GM21825 (cell line): ENCODE results near the gene ATP10B.

Experiments
- ATAC-seq: cut with Tn5 transposase; IDR thresholded peaks from one replicate; pipeline ENCODE4 v1.9.1; 2021; ENCODE audit warnings: mild to moderate bottlenecking, moderate library complexity; ENCODE audit not compliant: unreplicated experiment

Gene ATP10B

DNA sequence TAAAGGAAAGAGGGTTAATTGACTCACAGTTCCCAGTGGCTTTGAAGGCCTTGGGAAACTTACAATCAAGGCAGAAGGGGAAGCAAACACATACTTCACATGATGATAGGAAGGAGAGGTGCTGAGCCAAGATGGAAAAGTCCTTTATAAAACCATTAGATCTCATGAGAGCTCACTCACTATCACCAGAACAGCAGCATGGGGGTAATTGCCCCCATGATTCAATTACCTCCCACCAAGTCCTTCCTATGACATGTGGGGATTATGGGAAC lies 330.7 kb downstream of the ATP10B start:
- ATAC-seq, result no peak

DNA sequence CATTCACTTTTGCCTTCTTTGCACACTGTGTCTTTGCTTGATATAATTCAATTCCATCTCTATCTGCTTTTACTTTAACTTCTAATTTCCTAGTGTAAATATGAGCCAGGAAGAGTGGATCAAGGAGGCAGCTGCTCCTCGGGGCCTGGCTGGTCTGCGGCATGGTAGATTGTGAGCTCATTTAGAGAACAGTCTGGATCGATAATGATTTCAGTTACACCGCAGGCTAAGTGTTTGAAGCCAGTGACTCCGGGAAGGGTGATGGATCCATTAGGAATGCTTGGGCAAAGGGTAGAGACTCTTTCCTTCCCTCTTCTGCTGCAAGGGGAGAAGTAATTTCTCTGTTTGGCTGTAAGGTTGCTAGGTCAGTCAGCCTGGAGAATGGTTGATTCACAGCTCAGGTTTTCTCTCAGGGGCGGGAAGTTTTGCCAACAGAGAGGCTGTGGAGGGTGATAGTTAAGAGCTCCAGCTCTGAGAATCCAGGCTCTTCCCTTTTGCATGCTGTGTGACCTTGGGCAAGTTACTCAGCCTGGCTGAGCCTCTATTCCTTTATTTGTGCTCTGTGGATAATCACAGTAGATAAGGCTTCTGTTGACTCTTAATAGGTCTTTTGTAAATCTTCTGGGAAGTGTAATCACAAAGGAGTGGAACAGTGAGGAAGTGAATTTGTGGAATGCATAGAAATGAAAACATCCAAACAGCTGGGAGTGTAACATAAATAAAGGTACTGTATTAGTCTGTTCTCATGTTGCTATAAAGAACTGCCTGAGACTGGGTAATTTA lies 331.2 kb downstream of the ATP10B start:
- no peak for ATAC-seq

DNA sequence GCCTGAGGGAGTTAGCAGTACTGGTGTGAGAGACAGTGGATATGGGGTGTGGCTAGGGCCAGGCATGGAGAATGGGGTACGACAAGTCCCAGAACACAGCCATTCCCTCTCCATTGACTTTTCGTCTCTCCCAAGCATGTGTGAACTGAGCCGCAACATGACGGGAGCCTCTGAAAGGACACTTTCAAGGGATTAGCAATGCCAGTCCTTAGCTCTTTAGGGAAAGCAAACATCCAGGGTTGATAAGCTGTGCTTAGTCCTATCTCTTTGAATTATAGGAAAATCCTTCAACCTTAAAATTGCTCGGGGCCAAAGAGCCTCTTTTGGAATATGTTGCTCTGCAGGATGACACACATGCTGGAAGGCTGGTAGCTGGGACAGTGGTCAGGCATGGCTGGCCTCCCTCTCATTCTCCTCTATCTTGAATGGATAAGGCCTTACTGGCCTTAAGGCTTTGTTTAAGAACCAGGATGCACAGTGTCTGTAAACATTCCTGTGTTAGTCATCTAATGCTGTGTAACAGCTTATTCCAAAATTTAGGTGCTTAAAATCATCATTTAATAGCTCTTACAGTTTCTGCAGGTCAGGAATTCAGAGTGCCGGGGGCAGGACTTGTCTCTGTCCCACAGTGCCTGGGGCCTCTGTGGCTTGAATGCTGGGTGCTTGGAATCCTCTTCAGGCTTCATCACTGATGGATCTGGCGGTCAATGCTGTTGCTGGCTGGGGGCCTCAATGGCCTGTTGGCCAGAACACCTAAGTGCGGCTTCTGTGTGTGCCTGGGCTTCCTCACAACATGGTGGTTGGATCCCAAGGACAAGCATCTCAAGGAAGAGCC lies 335.1 kb downstream of the ATP10B start:
- no peak for ATAC-seq

DNA sequence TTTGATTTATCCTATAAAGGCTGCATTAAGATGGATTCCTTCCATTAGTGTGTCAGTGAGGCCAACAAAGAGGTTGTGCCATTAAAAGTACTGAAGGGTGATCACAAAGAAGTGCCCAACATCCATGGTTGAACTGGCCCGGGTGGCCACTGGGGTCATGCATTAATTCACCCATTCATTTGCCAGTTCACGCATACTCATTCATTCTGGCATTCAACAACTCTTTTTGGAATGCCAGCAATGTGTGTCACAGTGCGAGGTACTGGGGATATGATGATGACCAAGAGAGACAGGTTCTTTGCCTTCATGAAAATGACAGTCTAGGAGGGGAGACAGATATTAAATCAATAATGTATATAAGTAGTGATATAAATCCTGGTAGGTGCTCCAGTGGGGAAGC lies 337.1 kb downstream of the ATP10B start:
- ATAC-seq, result no peak

DNA sequence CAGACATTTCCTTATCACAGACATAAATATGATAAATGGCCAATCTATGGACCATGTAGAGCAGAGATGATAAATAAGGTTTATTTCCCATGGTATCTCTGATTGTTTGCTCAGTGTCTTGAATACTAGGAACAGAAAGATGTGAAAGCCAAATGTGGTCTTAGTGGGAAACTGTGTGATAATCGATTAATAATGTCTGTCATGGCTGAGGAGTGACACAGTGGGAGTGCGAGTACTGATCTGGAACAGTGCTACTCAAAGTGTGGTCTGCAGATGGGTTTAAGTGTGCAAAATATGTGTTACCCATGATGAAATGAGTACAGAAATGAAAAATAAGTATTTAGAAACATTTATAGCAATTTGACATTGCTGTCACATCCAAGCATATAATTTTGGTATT lies 337.8 kb downstream of the ATP10B start:
- ATAC-seq, result no peak

DNA sequence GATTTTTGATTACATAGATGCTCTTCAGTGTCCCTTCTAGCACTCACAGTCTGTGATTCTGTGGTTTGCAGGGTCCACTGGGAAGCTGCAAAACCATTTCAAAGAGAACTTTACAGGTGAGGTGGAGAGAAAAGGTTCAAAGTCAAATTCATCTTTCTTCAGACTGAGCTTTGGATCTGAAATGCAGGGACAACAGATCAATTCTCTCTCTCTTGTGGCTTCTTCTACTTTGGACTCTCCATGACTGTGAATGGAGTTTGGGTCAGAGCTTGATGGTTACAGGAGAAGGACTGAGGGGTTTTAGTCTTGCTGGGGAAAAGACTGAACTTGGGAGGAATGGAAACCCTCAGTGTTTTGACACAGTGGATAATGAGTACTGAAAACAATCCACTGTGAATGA lies 338.5 kb downstream of the ATP10B start:
- no peak for ATAC-seq
